Testis (tissue), 3 donors: ENCODE results near the gene SRPK1. TPM values are rescaled to one million over a fixed set of nuclear protein-coding genes. Genes with fewer than 3 reads are reported as not detected.

Experiments used
- DNase-seq: peaks from one replicate; pipeline ENCODE4 v3.0.0-alpha.2; 2019
- H3K27ac ChIP-seq, 2 donors: fragments of 200-600 bp; sonication (generic); one replicate each; pipeline ENCODE4 v1.5.1; 2019
- H3K27me3 ChIP-seq: fragments of 200-600 bp; sonication (generic); one replicate; pipeline ENCODE4 v1.5.1; 2019
- H3K36me3 ChIP-seq: fragments of 200-600 bp; sonication (generic); one replicate; pipeline ENCODE4 v1.5.1; 2017; ENCODE audit warnings: low read depth; ENCODE audit errors: missing control alignments
- H3K4me1 ChIP-seq: fragments of 200-600 bp; sonication (generic); one replicate; pipeline ENCODE4 v1.5.1; 2019
- H3K4me3 ChIP-seq, 2 donors: fragments of 200-600 bp; sonication (generic); one replicate each; pipeline ENCODE4 v1.5.1; 2017 to 2019
- H3K9me3 ChIP-seq: fragments of 200-600 bp; sonication (generic); one replicate; pipeline ENCODE4 v1.5.1; 2017
- CTCF ChIP-seq, 3 experiments: fragments of 450-650 bp in 2 of 3; fragments of 200-600 bp in 1 of 3; sonication (generic) in 1 of 3; IDR thresholded peaks; one replicate each; pipeline ENCODE4 v1.5.1; 2016 to 2019; ENCODE audit warnings: antibody characterized with exemption in 3 of 3, mild to moderate bottlenecking in 2 of 3, moderate library complexity in 1 of 3
- POLR2A ChIP-seq: fragments of 450-650 bp; IDR thresholded peaks from one replicate; pipeline ENCODE4 v1.6.1; 2017; ENCODE audit warnings: antibody characterized with exemption, mild to moderate bottlenecking, moderate library complexity
- WGBS, 2 donors: methylation state at CpG; one replicate each; pipeline ENCODE4 v1.1.5; 2018; 5-methylcytosine and 5-hydroxymethylcytosine counted together
- intact Hi-C: fragments of 100-400 bp; cut with DNase I; formaldehyde crosslinking; loops from one replicate; pipeline ENCODE4 v1.15.1; 2023; ENCODE audit warnings: low total_unique reads
- polyA plus RNA-seq: library from polyadenylated mRNA; stranded (reverse); fragments of 350-450 nt; fragmentation: Illumina TruSeq; extraction: RNeasy Lipid Tissue Mini Kit (QIAGEN cat#74804); gene quantifications from one replicate; pipeline ENCODE4 v1.2.3, GENCODE V29; 2014; ENCODE audit warnings: low read depth, low replicate concordance; ENCODE audit not compliant: insufficient read depth
- total RNA-seq, 2 donors: library from RNA; depleted of rRNA; stranded (reverse); fragments of >200 nt; gene quantifications; one replicate each; pipeline ENCODE4 v1.2.3, GENCODE V29; 2016

SRPK1 gene
- total and polyA plus RNA-seq, 3 donors from 2014 or later: 77.3 to 86.3 (median 84.6) TPM

DNA sequence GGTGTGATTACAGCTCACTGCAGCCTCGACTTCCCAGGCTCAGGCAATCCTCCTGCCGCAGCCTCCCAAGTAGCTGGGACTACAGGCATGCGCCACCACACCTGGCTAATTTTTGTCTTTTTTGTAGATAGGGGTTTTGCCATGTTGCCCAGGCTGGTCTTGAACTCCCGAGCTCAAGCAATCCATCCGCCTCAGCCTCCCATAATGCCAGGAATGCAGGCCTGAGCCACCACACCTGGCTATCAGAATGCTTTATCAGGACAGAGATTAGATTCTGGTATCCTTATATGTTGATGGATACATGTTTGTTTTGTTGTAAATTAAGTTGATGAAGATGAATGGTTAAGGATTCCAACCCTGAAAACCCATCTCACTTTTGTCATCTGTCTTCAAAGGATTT lies 91.6 kb downstream of the SRPK1 start:
- Histone ChIP-seq H3K4me3 (no peak overlapping the region), H3K27me3 (no peaks in the 10 kb centered on the region), H3K27ac (no peak overlapping the region), H3K36me3 (no peaks in the 10 kb centered on the region), H3K4me1 (no peaks in the 10 kb centered on the region), H3K9me3 (no peaks in the 10 kb centered on the region)
- intact Hi-C loops: no loop called here
- TF ChIP-seq CTCF (IDR thresholded peaks at IDR 0.05) (no peak), POLR2A (no peak)
- 88 to 92% methylated on average over 5 of the region's 5 CpGs for WGBS, 2 donors
- no peak for DNase-seq

DNA sequence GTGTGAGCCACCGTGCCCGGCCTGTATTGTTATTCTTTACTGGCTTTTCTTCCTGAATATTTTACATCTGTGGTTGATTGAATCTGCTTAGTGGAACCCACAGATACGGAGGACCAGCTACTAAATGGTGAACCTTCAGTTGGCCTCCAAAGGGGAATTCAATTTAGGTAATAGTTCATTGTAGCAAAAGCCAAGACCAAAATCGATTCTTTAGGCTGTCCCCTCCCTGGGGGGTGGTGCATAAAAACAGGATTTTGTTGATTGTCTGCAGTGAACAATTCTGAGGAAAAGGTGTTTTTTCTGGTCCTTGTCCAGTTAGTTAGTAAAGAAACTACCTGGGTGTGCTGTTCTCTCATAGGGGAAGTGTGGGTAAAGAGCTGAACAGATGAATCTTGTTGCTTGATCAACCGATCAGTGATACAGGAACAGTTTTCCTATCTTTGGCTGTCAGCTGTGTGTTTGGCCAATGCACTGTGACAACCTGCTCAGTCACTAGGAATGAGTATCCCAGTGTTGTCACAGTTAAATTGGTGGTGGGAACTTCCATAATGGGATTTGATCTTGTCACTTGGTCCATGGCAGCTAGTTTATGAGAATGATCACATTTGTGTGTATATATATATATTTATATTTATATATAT lies 96.2 kb downstream of the SRPK1 start:
- H3K9me3 ChIP-seq: no peaks in the 10 kb centered on the region
- WGBS, 2 donors: 85 to 94% methylated on average over 5 of the region's 5 CpGs
- TF ChIP-seq CTCF (IDR thresholded peaks at IDR 0.05) (no peak), POLR2A (no peak)
- H3K27me3 ChIP-seq: no peaks in the 10 kb centered on the region
- H3K36me3 ChIP-seq: no peaks in the 10 kb centered on the region
- no peak for DNase-seq
- H3K27ac ChIP-seq: no peak overlapping the region
- intact Hi-C loops: no loop called here
- H3K4me1 ChIP-seq: no peaks in the 10 kb centered on the region
- no peak overlapping the region for H3K4me3 ChIP-seq

- 81 to 98% methylated on average over 2 of the region's 2 CpGs for WGBS, 2 donors
- H3K9me3 ChIP-seq: no peaks in the 10 kb centered on the region
- TF ChIP-seq POLR2A: no peak
- no peak for TF ChIP-seq CTCF (IDR thresholded peaks at IDR 0.05)
- DNase-seq: no peak
- no peaks in the 10 kb centered on the region for H3K27me3 ChIP-seq
- no peak overlapping the region for H3K27ac ChIP-seq
- H3K4me1 ChIP-seq: no peaks in the 10 kb centered on the region
- H3K36me3 ChIP-seq: no peaks in the 10 kb centered on the region
- intact Hi-C loops: no loop called here
- no peak overlapping the region for H3K4me3 ChIP-seq
Measured at GRCh38 chr6:35823601-35824000, 97.3 kb downstream of the SRPK1 start.

DNA sequence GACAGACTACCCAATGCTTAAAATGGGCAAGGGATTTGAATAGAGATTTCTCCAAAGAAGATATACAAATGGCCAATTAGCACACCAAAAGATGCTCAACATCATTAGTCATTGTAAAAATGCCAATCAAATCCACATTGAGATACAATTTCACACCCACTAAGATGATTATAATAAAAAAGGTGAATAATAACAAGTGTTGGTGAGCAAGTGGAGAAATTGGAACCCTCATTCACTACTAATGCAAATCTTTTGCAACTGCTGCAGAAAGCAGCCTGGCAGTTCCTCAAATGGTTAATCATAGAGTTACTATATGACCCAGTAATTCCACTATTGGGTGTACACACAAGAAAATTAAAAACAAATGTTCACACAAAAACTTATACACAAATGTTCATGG lies 103.4 kb downstream of the SRPK1 start:
- Histone ChIP-seq H3K27me3 (no peaks in the 10 kb centered on the region), H3K4me3 (no peak overlapping the region), H3K4me1 (no peaks in the 10 kb centered on the region), H3K36me3 (no peaks in the 10 kb centered on the region), H3K27ac (no peak overlapping the region), H3K9me3 (no peaks in the 10 kb centered on the region)
- no peak for DNase-seq
- TF ChIP-seq CTCF (IDR thresholded peaks at IDR 0.05) (no peak), POLR2A (no peak)
- intact Hi-C loops: no loop called here

GRCh38 chr6:35811699-35811995 lies 109.3 kb downstream of the SRPK1 start:
- Histone ChIP-seq H3K36me3 (no peaks in the 10 kb centered on the region), H3K9me3 (no peaks in the 10 kb centered on the region), H3K4me1 (no peaks in the 10 kb centered on the region), H3K27ac (no peak overlapping the region), H3K4me3 (no peak overlapping the region), H3K27me3 (no peaks in the 10 kb centered on the region)
- 65 to 72% methylated on average over 3 to 6 of the region's 6 CpGs for WGBS, 2 donors
- intact Hi-C loops: no loop called here
- DNase-seq: no peak
- no peak for TF ChIP-seq POLR2A
- TF ChIP-seq CTCF (IDR thresholded peaks at IDR 0.05): no peak
